GM12878 (cell line): ENCODE results near the gene SIX5. TPM values are rescaled to one million over a fixed set of nuclear protein-coding genes. Genes with fewer than 3 reads are reported as not detected.

ENCODE experiments used
- POLR2AphosphoS2 ChIP-seq: IDR thresholded peaks from 2 replicates; pipeline ENCODE4 v1.6.1; 2011; ENCODE audit warnings: low read depth, mild to moderate bottlenecking, low read length, improper control_type of control experiment, moderate library complexity
- RAD21 ChIP-seq: IDR thresholded peaks from 2 replicates; pipeline ENCODE4 v1.6.1; 2011; ENCODE audit warnings: mild to moderate bottlenecking, low read depth, low read length, moderate library complexity; ENCODE audit not compliant: insufficient read depth
- RELA ChIP-seq: fragments of 450-650 bp; IDR thresholded peaks from 2 replicates; pipeline ENCODE4 v1.8.0; 2014; ENCODE audit warnings: borderline replicate concordance; ENCODE audit not compliant: partially characterized antibody
- SMC3 ChIP-seq: IDR thresholded peaks from 2 replicates; pipeline ENCODE4 v1.6.1; 2011; ENCODE audit warnings: low read length, improper control_type of control experiment, borderline replicate concordance
- TCF12 ChIP-seq: IDR thresholded peaks from 2 replicates; pipeline ENCODE4 v1.6.1; 2011; ENCODE audit warnings: low read depth, mild to moderate bottlenecking, low read length
- polyA plus RNA-seq, 11 experiments: library from polyadenylated mRNA; depleted of rRNA in 4 of 11; unstranded in 6 of 11; stranded (reverse) in 5 of 11; fragments of >200 nt; fragmentation: Nextera tagmentation in 4 of 11; fragmentation: Illumina TruSeq in 1 of 11; extraction: Ambion mirVana in 4 of 11; extraction: Trizol in 1 of 11; gene quantifications; 1 replicate in 1 of 11; 2 replicates in 10 of 11; pipeline versions ENCODE4 v1.2.1 to v1.2.3, GENCODE V29; 2011 to 2016; ENCODE audit warnings: inconsistent platforms in 2 of 11, missing spikeins in 2 of 11, low read depth in 1 of 11
- total RNA-seq, 4 experiments: library from RNA; depleted of rRNA in 3 of 4; stranded (reverse); fragments of >200 nt in 3 of 4; fragmentation: Illumina TruSeq in 1 of 4; extraction: Trizol in 1 of 4; gene quantifications; 2 replicates each; pipeline versions ENCODE4 v1.2.1 to v1.2.3, GENCODE V29; 2013 to 2021
- TF ChIP-seq, protein P1 (sequence below), 3 experiments: IDR thresholded peaks in 2 of 3; conservative IDR thresholded peaks in 1 of 3; 2 replicates each; pipeline ENCODE4 v1.5.1; 2011; ENCODE audit warnings: low read depth in 3 of 3, low read length in 3 of 3, mild to moderate bottlenecking in 3 of 3, control low read depth in 2 of 3, moderate library complexity in 2 of 3, inconsistent platforms in 1 of 3, mixed read lengths in 1 of 3; ENCODE audit not compliant: control insufficient read depth in 2 of 3, insufficient read depth in 1 of 3; ENCODE audit errors: extremely low read depth in 1 of 3
- TF ChIP-seq, protein P2 (sequence below): fragments of 450-650 bp; IDR thresholded peaks from 2 replicates; pipeline ENCODE4 v1.6.1; 2018; ENCODE audit warnings: mild to moderate bottlenecking, low read depth, moderate library complexity; ENCODE audit not compliant: partially characterized antibody
- TF ChIP-seq, protein P3 (sequence below): fragments of 450-650 bp; IDR thresholded peaks from 2 replicates; pipeline ENCODE4 v1.6.1; 2016; ENCODE audit warnings: mild to moderate bottlenecking

Gene SIX5
- total and polyA plus RNA-seq, 10 of the 15 experiments (the other 5 are each of a cell fraction or from before 2014, with no cell fraction given) = 1.9 to 10.5 (median 3.0) TPM; not detected in 2

DNA sequence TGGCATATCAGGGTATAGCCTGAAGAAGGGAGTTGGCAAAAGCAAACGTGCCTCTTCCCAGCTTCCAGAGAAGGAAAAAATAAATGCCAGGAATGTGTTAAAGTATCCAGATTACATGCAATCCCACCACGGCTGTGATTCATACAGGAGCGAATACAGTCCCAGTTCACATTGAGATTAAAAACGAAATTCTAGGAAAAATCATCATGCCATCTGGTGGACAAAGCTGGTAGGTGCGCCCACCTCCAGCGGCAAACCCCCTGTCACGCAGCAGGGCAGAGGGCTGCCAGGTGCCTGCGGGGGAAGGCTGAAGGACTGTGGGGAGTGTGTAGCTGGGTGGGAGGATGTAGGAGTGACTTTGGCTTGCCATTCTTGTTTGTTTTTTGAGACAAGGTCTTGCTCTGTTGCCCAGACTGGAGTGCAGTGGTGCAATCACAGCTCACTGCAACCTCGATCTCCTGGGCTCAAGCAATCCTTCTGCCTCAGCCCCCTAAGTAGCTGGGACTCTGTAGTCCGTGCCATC is 30.0 kb upstream of the SIX5 start (continued):
- TF ChIP-seq, protein P1, sequence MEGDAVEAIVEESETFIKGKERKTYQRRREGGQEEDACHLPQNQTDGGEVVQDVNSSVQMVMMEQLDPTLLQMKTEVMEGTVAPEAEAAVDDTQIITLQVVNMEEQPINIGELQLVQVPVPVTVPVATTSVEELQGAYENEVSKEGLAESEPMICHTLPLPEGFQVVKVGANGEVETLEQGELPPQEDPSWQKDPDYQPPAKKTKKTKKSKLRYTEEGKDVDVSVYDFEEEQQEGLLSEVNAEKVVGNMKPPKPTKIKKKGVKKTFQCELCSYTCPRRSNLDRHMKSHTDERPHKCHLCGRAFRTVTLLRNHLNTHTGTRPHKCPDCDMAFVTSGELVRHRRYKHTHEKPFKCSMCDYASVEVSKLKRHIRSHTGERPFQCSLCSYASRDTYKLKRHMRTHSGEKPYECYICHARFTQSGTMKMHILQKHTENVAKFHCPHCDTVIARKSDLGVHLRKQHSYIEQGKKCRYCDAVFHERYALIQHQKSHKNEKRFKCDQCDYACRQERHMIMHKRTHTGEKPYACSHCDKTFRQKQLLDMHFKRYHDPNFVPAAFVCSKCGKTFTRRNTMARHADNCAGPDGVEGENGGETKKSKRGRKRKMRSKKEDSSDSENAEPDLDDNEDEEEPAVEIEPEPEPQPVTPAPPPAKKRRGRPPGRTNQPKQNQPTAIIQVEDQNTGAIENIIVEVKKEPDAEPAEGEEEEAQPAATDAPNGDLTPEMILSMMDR (IDR thresholded peaks at IDR 0.05 in 2 of 3, conservative IDR thresholded peaks at IDR 0.05 in 1 of 3; ENCODE audit: control insufficient read depth in 2 of 3, extremely low read depth in 1 of 3, insufficient read depth in 1 of 3, low read depth in 3 of 3, low read length in 3 of 3) = peak; percentile 75 to 91 (median 85)
- peak; percentile 39; the same call in 1 of the 2 replicates for TF ChIP-seq RAD21
- TF ChIP-seq RELA = peak; percentile 48
- TF ChIP-seq, protein P2, sequence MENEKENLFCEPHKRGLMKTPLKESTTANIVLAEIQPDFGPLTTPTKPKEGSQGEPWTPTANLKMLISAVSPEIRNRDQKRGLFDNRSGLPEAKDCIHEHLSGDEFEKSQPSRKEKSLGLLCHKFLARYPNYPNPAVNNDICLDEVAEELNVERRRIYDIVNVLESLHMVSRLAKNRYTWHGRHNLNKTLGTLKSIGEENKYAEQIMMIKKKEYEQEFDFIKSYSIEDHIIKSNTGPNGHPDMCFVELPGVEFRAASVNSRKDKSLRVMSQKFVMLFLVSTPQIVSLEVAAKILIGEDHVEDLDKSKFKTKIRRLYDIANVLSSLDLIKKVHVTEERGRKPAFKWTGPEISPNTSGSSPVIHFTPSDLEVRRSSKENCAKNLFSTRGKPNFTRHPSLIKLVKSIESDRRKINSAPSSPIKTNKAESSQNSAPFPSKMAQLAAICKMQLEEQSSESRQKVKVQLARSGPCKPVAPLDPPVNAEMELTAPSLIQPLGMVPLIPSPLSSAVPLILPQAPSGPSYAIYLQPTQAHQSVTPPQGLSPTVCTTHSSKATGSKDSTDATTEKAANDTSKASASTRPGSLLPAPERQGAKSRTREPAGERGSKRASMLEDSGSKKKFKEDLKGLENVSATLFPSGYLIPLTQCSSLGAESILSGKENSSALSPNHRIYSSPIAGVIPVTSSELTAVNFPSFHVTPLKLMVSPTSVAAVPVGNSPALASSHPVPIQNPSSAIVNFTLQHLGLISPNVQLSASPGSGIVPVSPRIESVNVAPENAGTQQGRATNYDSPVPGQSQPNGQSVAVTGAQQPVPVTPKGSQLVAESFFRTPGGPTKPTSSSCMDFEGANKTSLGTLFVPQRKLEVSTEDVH = no peak
- peak; percentile 73; the same call in 1 of the 2 replicates for TF ChIP-seq SMC3
- TF ChIP-seq POLR2AphosphoS2 = no peak
- TF ChIP-seq, protein P3, sequence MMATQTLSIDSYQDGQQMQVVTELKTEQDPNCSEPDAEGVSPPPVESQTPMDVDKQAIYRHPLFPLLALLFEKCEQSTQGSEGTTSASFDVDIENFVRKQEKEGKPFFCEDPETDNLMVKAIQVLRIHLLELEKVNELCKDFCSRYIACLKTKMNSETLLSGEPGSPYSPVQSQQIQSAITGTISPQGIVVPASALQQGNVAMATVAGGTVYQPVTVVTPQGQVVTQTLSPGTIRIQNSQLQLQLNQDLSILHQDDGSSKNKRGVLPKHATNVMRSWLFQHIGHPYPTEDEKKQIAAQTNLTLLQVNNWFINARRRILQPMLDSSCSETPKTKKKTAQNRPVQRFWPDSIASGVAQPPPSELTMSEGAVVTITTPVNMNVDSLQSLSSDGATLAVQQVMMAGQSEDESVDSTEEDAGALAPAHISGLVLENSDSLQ = peak; percentile 57
- TF ChIP-seq TCF12 = peak; percentile 70; the same call in 1 of the 2 replicates
